Measurements from ENCODE around the gene PHACTR2. TPM values are rescaled to one million over a fixed set of nuclear protein-coding genes. Genes with fewer than 3 reads are reported as not detected.

Gene PHACTR2
- total and polyA plus RNA-seq, 8 donors, result 3.0 to 126 (median 33.9) TPM

DNA sequence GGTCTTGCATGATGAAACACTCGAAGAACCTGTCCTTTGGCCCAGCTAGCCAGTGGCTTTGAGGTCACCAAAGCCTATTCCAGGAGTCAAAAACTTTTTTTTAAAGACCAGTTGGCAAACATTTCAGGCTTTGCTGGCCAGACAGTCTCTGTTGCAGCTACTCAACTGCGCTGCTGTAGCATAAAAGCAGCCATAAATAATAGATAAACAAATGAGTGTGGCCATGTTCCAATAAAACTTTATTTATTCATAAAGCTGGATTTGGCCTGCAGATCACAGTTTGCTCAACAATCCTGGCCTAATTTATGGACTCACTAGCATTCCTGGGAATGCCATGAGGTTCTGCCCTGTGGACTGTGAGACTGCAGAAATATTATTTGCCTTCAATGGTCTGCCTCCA lies 96.6 kb downstream of the PHACTR2 start:
- 24 to 54% (median 44%) methylated on average over 2 of the region's 2 CpGs for WGBS, 5 donors
- peaks cover 0 to 61% (median 28%) of the 10 kb centered on the region in 4 donors for H3K36me3 ChIP-seq
- TF ChIP-seq POLR2A (IDR thresholded peaks at IDR 0.05) (no peak), POLR2AphosphoS5 (IDR thresholded peaks at IDR 0.05) (no peak), EP300 (IDR thresholded peaks at IDR 0.05) (no peak)
- TF ChIP-seq, protein P1, sequence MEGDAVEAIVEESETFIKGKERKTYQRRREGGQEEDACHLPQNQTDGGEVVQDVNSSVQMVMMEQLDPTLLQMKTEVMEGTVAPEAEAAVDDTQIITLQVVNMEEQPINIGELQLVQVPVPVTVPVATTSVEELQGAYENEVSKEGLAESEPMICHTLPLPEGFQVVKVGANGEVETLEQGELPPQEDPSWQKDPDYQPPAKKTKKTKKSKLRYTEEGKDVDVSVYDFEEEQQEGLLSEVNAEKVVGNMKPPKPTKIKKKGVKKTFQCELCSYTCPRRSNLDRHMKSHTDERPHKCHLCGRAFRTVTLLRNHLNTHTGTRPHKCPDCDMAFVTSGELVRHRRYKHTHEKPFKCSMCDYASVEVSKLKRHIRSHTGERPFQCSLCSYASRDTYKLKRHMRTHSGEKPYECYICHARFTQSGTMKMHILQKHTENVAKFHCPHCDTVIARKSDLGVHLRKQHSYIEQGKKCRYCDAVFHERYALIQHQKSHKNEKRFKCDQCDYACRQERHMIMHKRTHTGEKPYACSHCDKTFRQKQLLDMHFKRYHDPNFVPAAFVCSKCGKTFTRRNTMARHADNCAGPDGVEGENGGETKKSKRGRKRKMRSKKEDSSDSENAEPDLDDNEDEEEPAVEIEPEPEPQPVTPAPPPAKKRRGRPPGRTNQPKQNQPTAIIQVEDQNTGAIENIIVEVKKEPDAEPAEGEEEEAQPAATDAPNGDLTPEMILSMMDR (IDR thresholded peaks at IDR 0.05), result no peak
- no peaks in the 10 kb centered on the region for H3K9me3 ChIP-seq
- no peak for DNase-seq
- no peaks in the 10 kb centered on the region for H3K27me3 ChIP-seq
- intact Hi-C loops (cut with DNase I; ENCODE audit: low total_unique reads), result no loop called here
- peak overlapping the region in 4 of 5 donors; percentile 4 to 80 (median 70) for H3K27ac ChIP-seq
- no peak overlapping the region for H3K4me3 ChIP-seq
- H3K4me1 ChIP-seq, result peaks cover 3 to 49% (median 25%) of the 10 kb centered on the region in 4 donors

DNA sequence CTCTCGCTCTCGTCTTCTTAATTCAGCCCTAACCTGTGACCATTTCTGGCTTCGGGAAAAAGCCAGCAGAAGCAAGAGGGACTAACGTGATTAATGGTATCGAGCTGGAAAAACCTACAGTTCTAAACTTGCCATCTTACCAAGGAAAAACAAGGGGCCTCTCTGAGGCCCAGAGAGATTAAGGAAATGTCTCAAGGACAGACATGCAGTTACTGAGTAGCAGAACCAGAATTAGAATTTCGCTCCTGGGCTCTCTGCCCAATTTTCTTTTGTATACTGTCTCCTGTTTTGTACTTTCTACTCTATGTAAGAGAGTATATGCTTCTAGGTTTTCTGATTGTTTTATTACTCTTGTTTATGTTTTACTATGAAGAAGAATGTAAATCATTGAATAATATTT lies 97.6 kb downstream of the PHACTR2 start:
- no peaks in the 10 kb centered on the region for H3K9me3 ChIP-seq
- 59 to 81% (median 70%) methylated on average over 6 of the region's 6 CpGs for WGBS, 5 donors
- H3K27me3 ChIP-seq, result no peaks in the 10 kb centered on the region
- H3K4me3 ChIP-seq, result no peak overlapping the region
- peaks cover 3 to 49% (median 25%) of the 10 kb centered on the region in 4 donors for H3K4me1 ChIP-seq
- TF ChIP-seq, protein P1 (IDR thresholded peaks at IDR 0.05), result no peak
- no peak for TF ChIP-seq POLR2AphosphoS5 (IDR thresholded peaks at IDR 0.05)
- TF ChIP-seq POLR2A (IDR thresholded peaks at IDR 0.05), result no peak
- no peak for TF ChIP-seq EP300 (IDR thresholded peaks at IDR 0.05)
- intact Hi-C loops (cut with DNase I; ENCODE audit: low total_unique reads), result no loop called here
- peak overlapping the region in 4 of 5 donors; percentile 4 to 80 (median 70) for H3K27ac ChIP-seq
- H3K36me3 ChIP-seq, result peaks cover 0 to 64% (median 31%) of the 10 kb centered on the region in 4 donors
- peak in 1 of 2 donors; percentile 51 for DNase-seq

DNA sequence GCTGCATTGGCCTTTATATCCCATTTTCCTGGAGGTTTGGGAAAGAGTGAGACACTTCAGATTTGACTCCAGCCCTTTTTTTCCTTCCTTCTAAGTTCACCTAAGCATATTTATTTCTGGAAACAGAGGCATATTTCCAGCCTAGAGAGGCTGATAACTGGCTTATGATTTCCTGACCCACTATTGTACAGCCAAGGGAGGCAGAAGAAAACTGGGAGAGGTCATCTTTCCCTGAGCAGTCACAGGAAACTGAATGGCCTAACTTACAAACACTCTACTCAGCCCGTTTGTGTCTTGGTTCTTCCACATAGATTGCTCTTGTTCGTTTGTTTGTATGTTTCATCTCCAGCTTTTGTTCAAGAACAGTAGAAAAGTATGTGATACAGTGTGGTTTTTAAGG lies 101.2 kb downstream of the PHACTR2 start:
- TF ChIP-seq, protein P1 (IDR thresholded peaks at IDR 0.05), result no peak
- no peak for TF ChIP-seq EP300 (IDR thresholded peaks at IDR 0.05)
- no peak for TF ChIP-seq POLR2A (IDR thresholded peaks at IDR 0.05)
- no peak for TF ChIP-seq POLR2AphosphoS5 (IDR thresholded peaks at IDR 0.05)
- H3K27me3 ChIP-seq, result no peaks in the 10 kb centered on the region
- H3K4me3 ChIP-seq, result no peak overlapping the region
- intact Hi-C loops (cut with DNase I; ENCODE audit: low total_unique reads), result no loop called here
- H3K36me3 ChIP-seq, result peaks cover 0 to 78% (median 39%) of the 10 kb centered on the region in 4 donors
- H3K4me1 ChIP-seq, result peaks cover 3 to 26% (median 12%) of the 10 kb centered on the region in 4 donors
- no peak for DNase-seq
- H3K9me3 ChIP-seq, result no peaks in the 10 kb centered on the region
- H3K27ac ChIP-seq, result peak overlapping the region in 2 of 5 donors; percentile 11 to 12
- WGBS, 5 donors, result 55 to 78% (median 71%) methylated on average over 2 of the region's 2 CpGs

DNA sequence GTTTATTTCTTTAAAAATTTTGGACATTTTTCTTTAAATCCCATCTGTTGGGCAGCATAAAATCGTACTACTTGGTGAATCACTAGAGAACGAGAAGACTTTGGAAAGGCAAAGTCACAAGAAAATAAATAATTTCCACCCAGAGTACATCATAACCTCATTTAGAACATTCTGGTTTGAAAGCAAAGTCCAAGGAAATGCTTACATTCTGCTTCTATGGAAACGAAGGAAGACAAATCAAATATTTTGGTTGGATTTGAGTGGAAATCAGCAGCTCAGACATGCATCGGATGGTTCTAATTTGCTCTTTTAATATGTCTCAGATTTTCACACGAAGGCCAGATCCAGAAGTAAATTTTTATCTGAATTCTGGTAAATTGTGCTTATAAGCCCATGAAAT lies 104.7 kb downstream of the PHACTR2 start:
- Histone ChIP-seq H3K4me3 (no peak overlapping the region), H3K9me3 (peaks cover 5 to 20% (median 11%) of the 10 kb centered on the region in 4 donors), H3K4me1 (no peaks in the 10 kb centered on the region), H3K27me3 (no peaks in the 10 kb centered on the region), H3K27ac (peak overlapping the region in 2 of 5 donors; percentile 9 to 56), H3K36me3 (peaks cover 0 to 74% (median 49%) of the 10 kb centered on the region in 4 donors)
- peak in 1 of 2 donors; percentile 51 for DNase-seq
- TF ChIP-seq EP300 (IDR thresholded peaks at IDR 0.05), result no peak
- WGBS, 5 donors, result 69 to 80% (median 72%) methylated on average over 5 of the region's 5 CpGs
- intact Hi-C loops (cut with DNase I; ENCODE audit: low total_unique reads), result no loop called here

DNA sequence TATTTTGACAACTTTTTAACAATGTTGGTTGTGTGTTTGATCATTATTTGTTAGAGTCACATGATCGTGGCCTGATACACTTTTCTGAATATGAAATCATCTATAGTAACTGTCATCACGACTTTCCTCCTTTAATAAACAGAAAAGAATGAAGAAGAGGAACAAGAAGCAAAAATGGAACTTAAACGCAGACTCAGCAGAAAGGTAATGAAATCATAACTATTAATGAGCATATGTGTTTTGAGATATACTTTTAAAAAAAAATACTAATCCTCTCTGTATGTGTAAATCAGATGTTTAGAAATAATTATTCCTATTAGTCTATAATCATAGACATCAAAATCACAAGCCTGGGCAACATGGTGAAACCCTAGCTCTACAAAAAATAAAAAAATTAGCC lies 105.3 kb downstream of the PHACTR2 start:
- WGBS, 5 donors, result 84 to 94% (median 91%) methylated on average over 3 of the region's 3 CpGs
- H3K36me3 ChIP-seq, result peaks cover 0 to 69% (median 51%) of the 10 kb centered on the region in 4 donors
- intact Hi-C loops (cut with DNase I; ENCODE audit: low total_unique reads), result no loop called here
- peak overlapping the region in 1 of 5 donors; percentile 56 for H3K27ac ChIP-seq
- H3K27me3 ChIP-seq, result no peaks in the 10 kb centered on the region
- no peaks in the 10 kb centered on the region for H3K4me1 ChIP-seq
- TF ChIP-seq, protein P1 (IDR thresholded peaks at IDR 0.05), result no peak
- TF ChIP-seq EP300 (IDR thresholded peaks at IDR 0.05), result no peak
- TF ChIP-seq POLR2AphosphoS5 (IDR thresholded peaks at IDR 0.05), result no peak
- TF ChIP-seq POLR2A (IDR thresholded peaks at IDR 0.05), result no peak
- no peak for DNase-seq
- H3K9me3 ChIP-seq, result peaks cover 5 to 20% (median 11%) of the 10 kb centered on the region in 4 donors
- H3K4me3 ChIP-seq, result no peak overlapping the region
